Ovary (tissue), 9 donors: Measurements from ENCODE around the gene ALDH7A1. TPM values are rescaled to one million over a fixed set of nuclear protein-coding genes. Genes with fewer than 3 reads are reported as not detected.
A peak's percentile ranks its signal among the peaks of the same experiment; 100 is the strongest.
"Not testable (repeated sequence)": the region's sequence is repeated elsewhere in the genome, so short reads cannot be mapped to it uniquely, and the experiment has no call there.

Source experiments
- DNase-seq, 5 donors: peaks; one replicate each; pipeline ENCODE4 v3.0.0-alpha.2; 2019 to 2020
- H3K27ac ChIP-seq, 2 donors: fragments of 200-600 bp; one replicate each; pipeline versions ENCODE4 v1.5.1 to v1.8.0; 2019 to 2022
- H3K27me3 ChIP-seq: fragments of 200-600 bp; one replicate; pipeline ENCODE4 v1.8.0; 2022
- H3K36me3 ChIP-seq: fragments of 200-600 bp; sonication (generic); one replicate; pipeline ENCODE4 v1.5.1; 2019
- H3K4me1 ChIP-seq: one replicate; pipeline ENCODE4 v1.8.1; 2013; ENCODE audit warnings: mild to moderate bottlenecking, moderate library complexity; ENCODE audit not compliant: insufficient read depth
- H3K4me3 ChIP-seq: fragments of 200-600 bp; sonication (generic); one replicate; pipeline ENCODE4 v1.5.1; 2017
- H3K9me3 ChIP-seq, 2 donors: fragments of 200-600 bp in 1 of 2; sonication (generic) in 1 of 2; one replicate each; pipeline versions ENCODE4 v1.5.1 to v1.8.1; 2013 to 2019; ENCODE audit warnings: mild to moderate bottlenecking in 1 of 2, moderate library complexity in 1 of 2
- EP300 ChIP-seq: sonication (generic); formaldehyde crosslinking; IDR thresholded peaks from one replicate; pipeline ENCODE4 v1.6.1; 2017; ENCODE audit warnings: antibody characterized with exemption
- POLR2A ChIP-seq: fragments of 450-650 bp; IDR thresholded peaks from one replicate; pipeline ENCODE4 v1.6.1; 2017; ENCODE audit warnings: antibody characterized with exemption, mild to moderate bottlenecking, moderate library complexity
- WGBS, 3 donors: extraction: QIAGEN DNeasy Blood & Tissue Kit in 1 of 3; methylation state at CpG; one replicate each; pipeline versions ENCODE4 v1.1.5 to v1.1.7; 2013 to 2017; 5-methylcytosine and 5-hydroxymethylcytosine counted together
- intact Hi-C, 4 donors: fragments of 100-400 bp; cut with DNase I; formaldehyde crosslinking; loops; one replicate each; pipeline versions ENCODE4 v1.11.0 to v1.15.1; 2022 to 2023
- polyA plus RNA-seq, 2 donors: library from polyadenylated mRNA; stranded (reverse); fragments of 200-250 nt in 1 of 2; fragments of 350-450 nt in 1 of 2; fragmentation: Illumina TruSeq in 1 of 2; extraction: RNeasy Lipid Tissue Mini Kit (QIAGEN cat#74804) in 1 of 2; gene quantifications; one replicate each; pipeline ENCODE4 v1.2.3, GENCODE V29; 2013 to 2014
- total RNA-seq, 7 donors: library from RNA; depleted of rRNA in 2 of 7; stranded (reverse); fragments of >200 nt in 2 of 7; fragmentation: NEBNext Ultra II Directional in 3 of 7; extraction: Animal tissue kit (Norgen Biotek cat#: 25700) in 3 of 7; gene quantifications; one replicate each; pipeline versions ENCODE4 v1.1.0 to v1.2.4, GENCODE V29; 2016 to 2023
- TF ChIP-seq, protein P1 (sequence below), 3 donors: fragments of 450-650 bp in 2 of 3; fragments of 200-600 bp in 1 of 3; IDR thresholded peaks; one replicate each; pipeline versions ENCODE4 v1.5.1 to v1.8.0; 2016 to 2022; ENCODE audit warnings: antibody characterized with exemption in 3 of 3, mild to moderate bottlenecking in 1 of 3
- donor health status: DM: no; HTN: no; CAD: no; lungs with moderate emphysema.
- donor health status: DM: no; HTN: no; CAD: no.
- donor health status: Bipolar disorder and iron deficiency.
- donor health status: DM: yes; HTN: yes; CAD: no.
- donor health status: DM: no; HTN: no; CAD: no.
- donor health status: DM: yes; HTN: yes; CAD: no.

Gene ALDH7A1
- total and polyA plus RNA-seq, 9 donors: 28.3 to 161 (median 99.2) TPM

- intact Hi-C loops: loop anchor here in 1 of 4 donors (5.0 kb wide), 1 partner anchor 102 kb away; the partner anchor contains the start of gene GRAMD2B
- Histone ChIP-seq H3K36me3 (no peaks in the 10 kb centered on the region), H3K9me3 (no peaks in the 10 kb centered on the region), H3K27ac (peak overlapping the region; percentile 6 to 83), H3K4me1 (peaks cover 24% of the 10 kb centered on the region), H3K27me3 (no peaks in the 10 kb centered on the region), H3K4me3 (no peak overlapping the region)
- 13 to 35% (median 19%) methylated on average over 8 of the region's 8 CpGs for WGBS, 3 donors
- TF ChIP-seq EP300 (no peak), POLR2A (no peak)
- TF ChIP-seq, protein P1, sequence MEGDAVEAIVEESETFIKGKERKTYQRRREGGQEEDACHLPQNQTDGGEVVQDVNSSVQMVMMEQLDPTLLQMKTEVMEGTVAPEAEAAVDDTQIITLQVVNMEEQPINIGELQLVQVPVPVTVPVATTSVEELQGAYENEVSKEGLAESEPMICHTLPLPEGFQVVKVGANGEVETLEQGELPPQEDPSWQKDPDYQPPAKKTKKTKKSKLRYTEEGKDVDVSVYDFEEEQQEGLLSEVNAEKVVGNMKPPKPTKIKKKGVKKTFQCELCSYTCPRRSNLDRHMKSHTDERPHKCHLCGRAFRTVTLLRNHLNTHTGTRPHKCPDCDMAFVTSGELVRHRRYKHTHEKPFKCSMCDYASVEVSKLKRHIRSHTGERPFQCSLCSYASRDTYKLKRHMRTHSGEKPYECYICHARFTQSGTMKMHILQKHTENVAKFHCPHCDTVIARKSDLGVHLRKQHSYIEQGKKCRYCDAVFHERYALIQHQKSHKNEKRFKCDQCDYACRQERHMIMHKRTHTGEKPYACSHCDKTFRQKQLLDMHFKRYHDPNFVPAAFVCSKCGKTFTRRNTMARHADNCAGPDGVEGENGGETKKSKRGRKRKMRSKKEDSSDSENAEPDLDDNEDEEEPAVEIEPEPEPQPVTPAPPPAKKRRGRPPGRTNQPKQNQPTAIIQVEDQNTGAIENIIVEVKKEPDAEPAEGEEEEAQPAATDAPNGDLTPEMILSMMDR (IDR thresholded peaks at IDR 0.05): no peak
- no peak for DNase-seq
Measured at GRCh38 chr5:126523818-126524510, 71.1 kb downstream of the ALDH7A1 start.

DNA sequence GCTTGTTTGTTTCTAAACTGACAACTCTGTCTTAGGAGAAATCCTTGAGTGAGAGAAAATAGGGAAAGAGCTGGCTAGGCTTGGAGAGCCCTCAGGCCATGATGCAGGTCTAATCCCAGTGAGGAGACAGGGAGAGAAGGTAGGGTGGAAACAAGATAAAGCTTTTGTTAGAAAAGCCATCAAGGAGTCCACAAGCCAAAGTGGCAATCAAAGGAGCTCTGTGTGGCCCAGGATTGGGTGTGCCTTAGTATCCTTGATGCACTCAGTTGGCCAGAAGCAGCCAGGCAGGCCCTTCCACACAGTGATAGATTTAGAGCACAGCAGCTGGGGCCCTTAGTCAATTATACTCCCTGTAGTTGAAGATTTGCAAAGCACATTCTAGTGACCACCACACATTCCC is 73.9 kb downstream of the ALDH7A1 start:
- Histone ChIP-seq H3K9me3 (no peaks in the 10 kb centered on the region), H3K4me1 (peaks cover 32% of the 10 kb centered on the region), H3K4me3 (no peak overlapping the region), H3K27me3 (no peaks in the 10 kb centered on the region), H3K27ac (peak overlapping the region; percentile 25 to 91), H3K36me3 (no peaks in the 10 kb centered on the region)
- intact Hi-C loops: loop anchor here in 1 of 4 donors (5.0 kb wide), 1 partner anchor 99 kb away; the partner anchor contains the start of gene GRAMD2B
- TF ChIP-seq, protein P1 (IDR thresholded peaks at IDR 0.05): no peak
- TF ChIP-seq POLR2A: no peak
- TF ChIP-seq EP300: no peak
- no peak for DNase-seq

DNA sequence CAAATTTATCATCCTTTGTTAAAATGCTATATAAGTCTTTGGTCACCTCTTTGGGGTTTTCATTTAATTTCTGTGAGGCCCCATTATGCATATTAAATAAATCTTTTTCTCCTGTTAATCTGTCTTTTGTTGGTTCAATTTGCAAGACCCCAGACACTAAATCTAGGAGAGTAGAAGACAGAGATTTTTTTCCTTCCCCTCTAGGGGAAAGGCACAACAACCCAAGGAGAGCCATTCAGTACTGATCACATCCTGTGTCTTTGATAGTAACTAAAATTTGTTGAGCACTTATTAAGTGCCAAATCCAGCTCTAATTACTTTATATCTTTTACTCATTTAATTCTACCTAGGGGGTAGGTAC is 74.4 kb downstream of the ALDH7A1 start:
- Histone ChIP-seq H3K27ac (peak overlapping the region; percentile 75 to 91), H3K4me3 (no peak overlapping the region)
- TF ChIP-seq EP300: no peak
- TF ChIP-seq POLR2A: no peak
- TF ChIP-seq, protein P1 (IDR thresholded peaks at IDR 0.05): no peak

DNA sequence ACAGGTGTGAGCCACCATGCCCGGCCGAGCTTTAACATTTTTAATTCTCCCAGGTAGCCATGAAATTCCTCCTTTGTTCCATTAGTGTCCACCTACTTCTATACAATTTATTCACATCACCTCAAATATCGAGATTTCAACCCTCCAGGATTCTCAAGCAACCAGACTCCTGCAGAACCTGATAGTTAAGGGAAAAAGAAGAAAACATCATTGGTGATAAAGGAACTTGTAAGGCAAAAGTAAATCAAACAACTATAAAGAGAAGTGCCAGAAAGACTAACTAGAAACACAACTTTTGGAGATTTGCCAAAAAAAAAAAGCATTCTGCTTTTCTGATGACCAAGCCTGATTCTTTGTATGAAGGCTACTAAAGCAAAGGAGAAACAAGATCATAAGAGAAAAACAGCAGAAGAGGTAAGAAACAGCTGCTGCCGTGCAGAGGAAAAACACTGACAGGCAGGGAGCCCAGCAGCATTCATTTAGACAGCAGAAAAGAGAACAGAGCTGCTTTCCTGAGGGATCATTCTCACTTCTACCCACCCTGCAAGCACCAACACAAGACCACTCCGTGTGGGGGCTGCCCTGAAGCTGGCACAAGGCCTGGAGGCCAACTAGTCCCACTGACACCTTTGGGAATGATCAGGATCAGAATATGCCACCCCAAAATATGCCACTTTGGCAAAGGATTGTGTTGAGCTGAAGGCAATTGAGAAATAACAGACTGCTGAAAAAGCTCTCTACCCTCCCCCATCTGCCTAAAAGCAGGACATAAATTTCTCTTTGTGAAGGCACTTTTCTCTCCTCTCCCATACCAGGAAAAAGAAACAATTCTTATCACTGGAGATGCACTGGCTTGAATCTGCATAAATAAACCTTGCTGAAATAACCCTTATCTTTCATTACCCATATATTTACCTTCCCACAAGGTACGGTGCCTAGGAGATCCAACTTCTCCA is 75.1 kb downstream of the ALDH7A1 start:
- intact Hi-C loops: loop anchor here in 1 of 4 donors (5.0 kb wide), 1 partner anchor 98 kb away; the partner anchor contains the start of gene GRAMD2B

More for the DNA sequence above, 74.4 kb downstream of the ALDH7A1 start:
- intact Hi-C loops: loop anchor here in 1 of 4 donors (5.0 kb wide), 1 partner anchor 98 kb away; the partner anchor contains the start of gene GRAMD2B
- Histone ChIP-seq H3K4me1 (peaks cover 29% of the 10 kb centered on the region), H3K9me3 (no peaks in the 10 kb centered on the region), H3K27me3 (no peaks in the 10 kb centered on the region), H3K36me3 (no peaks in the 10 kb centered on the region)
- no peak for DNase-seq

DNA sequence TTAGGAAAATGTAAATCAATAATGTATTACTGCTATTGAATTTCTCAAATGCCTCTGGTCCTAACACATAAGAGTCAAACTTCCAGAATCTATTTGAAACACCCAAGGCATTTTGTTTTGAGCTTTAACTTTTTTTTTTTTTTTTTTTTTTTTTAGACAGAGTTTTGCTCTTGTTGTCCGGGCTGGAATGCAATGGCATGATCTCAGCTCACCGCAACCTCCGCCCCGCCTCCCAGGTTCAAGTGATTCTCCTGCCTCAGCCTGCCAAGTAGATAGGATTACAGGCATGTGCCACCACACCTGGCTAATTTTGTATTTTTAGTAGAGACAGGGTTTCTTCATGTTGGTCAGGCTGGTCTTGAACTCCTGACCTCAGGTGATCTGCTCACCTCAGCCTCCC is 75.8 kb downstream of the ALDH7A1 start:
- intact Hi-C loops, H3K27me3 ChIP-seq, H3K9me3 ChIP-seq, H3K4me3 ChIP-seq, H3K36me3 ChIP-seq: not testable (repeated sequence)
- Histone ChIP-seq H3K4me1 (peaks cover 33% of the 10 kb centered on the region), H3K27ac (peak overlapping the region; percentile 75 to 91)
- DNase-seq: peak; percentile 69 to 83 (median 74)
- WGBS, 3 donors: 9 to 33% (median 21%) methylated on average over 4 of the region's 4 CpGs

More for the DNA sequence above, 75.1 kb downstream of the ALDH7A1 start:
- Histone ChIP-seq H3K27me3 (no peaks in the 10 kb centered on the region), H3K27ac (peak overlapping the region; percentile 75 to 91), H3K4me3 (no peak overlapping the region), H3K4me1 (peaks cover 29% of the 10 kb centered on the region), H3K9me3 (no peaks in the 10 kb centered on the region), H3K36me3 (no peaks in the 10 kb centered on the region)
- 7 to 18% (median 10%) methylated on average over 6 of the region's 6 CpGs for WGBS, 3 donors
- TF ChIP-seq POLR2A (peak; percentile 13), EP300 (no peak)
- DNase-seq: peak; percentile 70 to 74 (median 73)
